GM19395 (cell line): Measurements from ENCODE around the gene STRA8.

Experiments used
- ATAC-seq: cut with Tn5 transposase; IDR thresholded peaks from one replicate; pipeline ENCODE4 v1.9.1; 2021; ENCODE audit warnings: mild to moderate bottlenecking, moderate library complexity; ENCODE audit not compliant: unreplicated experiment

Gene STRA8, protein sequence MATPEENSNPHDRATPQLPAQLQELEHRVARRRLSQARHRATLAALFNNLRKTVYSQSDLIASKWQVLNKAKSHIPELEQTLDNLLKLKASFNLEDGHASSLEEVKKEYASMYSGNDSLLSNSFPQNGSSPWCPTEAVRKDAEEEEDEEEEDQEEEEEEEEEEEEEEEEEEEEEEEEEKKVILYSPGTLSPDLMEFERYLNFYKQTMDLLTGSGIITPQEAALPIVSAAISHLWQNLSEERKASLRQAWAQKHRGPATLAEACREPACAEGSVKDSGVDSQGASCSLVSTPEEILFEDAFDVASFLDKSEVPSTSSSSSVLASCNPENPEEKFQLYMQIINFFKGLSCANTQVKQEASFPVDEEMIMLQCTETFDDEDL

GRCh38 chr7:135233570-135233969, at the start of gene STRA8:
TSS of gene STRA8 (plus strand) at chr7:135233838. CDS start at chr7:135240525, 6,687 bp downstream.
- ATAC-seq, result no peak

- no peak for ATAC-seq
These were observed 49.3 kb upstream of the STRA8 start for GRCh38 chr7:135184254-135184841.

- no peak for ATAC-seq
These were observed 48.0 kb upstream of the STRA8 start for GRCh38 chr7:135185471-135186260.

DNA sequence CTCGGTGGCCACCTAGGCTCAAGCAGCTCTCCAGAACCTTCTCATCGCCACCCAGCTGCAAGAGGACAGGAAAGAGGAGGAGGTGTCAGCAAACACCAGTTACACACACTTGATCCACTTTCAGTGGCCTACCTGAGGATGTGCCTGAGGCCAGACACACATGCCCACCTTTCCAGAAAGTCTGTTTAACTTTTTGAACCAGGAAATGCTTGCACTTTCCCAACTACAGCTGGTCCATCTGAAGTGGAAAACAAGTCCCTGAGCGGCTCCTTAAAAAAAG, 47.4 kb upstream of the STRA8 start:
- peak; percentile 4 for ATAC-seq

DNA sequence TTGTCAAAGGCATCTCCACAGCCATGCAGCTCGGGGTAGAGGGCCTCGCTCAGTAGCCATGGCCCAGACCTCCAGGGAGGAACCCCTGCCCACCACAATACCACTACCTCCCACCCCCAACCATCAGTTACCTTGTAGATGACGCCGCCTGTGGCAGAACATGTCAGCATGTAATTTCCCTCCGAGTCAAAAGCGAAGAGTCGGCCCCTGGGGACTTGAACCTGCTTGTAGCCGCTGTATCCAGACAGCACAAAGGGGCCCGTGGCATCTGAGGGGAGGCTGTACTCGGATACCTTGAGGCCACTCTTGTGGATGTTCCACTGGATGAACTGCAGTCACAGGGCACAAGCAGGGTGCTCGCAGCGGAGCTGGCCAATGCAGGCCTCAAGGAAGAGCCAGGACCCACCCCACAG, 46.8 kb upstream of the STRA8 start:
- ATAC-seq, result peak; percentile 71

GRCh38 chr7:135188298-135188984, 45.2 kb upstream of the STRA8 start:
- no peak for ATAC-seq

DNA sequence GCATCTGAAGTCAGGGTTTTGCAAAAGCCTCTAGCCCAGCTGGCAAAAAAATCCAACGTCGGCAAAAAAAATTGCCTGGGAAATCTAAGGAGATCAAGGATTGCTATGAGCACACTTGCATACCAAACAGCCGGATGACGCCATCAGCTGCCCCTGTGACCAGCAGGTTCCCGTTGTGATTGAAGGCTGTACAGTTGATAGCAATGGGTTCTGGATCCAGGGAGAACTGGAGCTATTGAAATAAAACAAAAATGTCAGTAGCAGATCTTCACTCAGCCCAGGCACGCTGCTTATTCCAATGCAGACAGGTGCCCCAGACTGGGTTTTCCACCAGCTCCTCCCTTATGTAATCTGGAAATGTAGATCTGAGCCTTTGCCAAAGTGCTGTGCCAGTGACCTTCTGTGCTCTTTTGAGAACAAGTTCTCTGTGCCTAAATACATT, 44.4 kb upstream of the STRA8 start:
- no peak for ATAC-seq

- ATAC-seq, result no peak
These were observed 43.7 kb upstream of the STRA8 start for GRCh38 chr7:135189961-135190360.

DNA sequence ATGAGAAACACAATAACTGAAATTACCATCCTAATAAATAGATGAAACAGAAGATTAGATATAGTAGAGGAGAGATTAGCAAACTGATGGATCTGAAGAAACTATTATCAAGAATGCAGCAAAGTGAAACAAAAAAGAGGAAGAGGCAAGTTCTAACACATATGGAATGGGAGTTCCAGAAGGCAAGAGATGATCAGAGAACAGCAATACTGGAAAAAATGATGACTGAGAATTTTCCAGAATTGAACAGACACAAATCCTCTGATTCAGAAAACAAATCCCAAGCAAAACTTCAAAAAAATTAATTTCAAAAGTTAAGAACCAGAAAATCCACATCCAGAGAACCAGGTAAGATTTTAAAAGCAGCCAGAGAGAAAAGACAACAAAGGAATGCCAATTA, 42.9 kb upstream of the STRA8 start:
- ATAC-seq, result no peak

DNA sequence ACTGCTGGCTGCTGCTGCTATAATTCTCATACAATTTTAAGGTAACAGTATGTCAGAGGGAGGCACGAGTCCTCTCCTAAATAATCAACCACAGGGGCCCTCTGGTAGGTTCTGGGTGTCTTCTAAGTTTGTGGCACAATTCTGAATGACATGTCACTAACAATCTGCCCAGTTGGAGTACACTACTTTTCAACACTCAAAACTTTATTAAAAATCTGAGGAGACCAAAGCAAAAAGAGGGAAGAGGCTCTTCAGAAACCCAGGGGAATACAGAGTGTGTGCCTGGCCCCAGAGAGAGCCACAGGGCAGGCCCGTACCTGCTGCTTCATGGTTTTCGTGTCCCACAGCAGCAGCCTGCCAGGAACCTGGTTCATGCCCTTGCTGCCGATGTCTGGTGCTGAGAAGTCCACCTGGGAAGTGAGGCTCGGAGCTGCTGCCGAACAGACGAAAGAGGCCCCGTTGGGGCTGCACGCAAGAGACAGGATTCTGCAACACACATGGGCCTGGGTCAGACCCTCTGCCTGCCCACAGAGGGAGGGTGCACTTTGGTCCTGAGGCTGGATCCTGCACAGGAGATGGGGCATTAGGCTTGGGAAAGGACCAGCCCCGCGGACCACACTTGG, 40.6 kb upstream of the STRA8 start:
- no peak for ATAC-seq

GRCh38 chr7:135193615-135194081, 40.0 kb upstream of the STRA8 start:
- no peak for ATAC-seq

DNA sequence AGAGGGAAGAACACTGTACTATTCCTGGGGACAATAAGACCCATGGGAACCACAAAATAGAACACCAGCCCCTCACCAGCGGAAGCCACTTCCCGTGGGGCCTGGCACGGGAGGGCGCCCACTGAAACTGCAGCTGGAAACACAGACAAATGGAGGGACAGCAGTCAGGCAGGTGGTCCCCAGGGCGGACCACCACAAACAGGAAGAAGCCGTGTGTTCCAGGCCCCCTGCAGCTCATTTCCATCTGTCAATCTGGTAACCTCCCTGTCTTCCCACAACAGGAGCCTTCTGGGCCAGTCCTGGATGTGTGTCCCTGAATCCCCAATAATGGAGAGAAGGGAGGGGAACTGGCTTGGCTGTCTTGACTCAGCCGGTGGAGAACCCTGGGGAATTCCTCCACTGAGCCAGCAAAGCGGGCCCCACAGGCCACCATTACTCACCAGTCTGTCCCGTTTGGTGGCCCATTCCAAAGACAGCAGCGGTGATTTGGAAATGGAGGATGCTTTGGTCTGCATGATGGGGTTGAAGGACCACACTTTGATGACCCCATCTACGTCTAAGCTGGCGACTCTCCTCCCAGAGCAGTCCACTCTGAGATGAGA, 39.0 kb upstream of the STRA8 start:
- ATAC-seq, result no peak

DNA sequence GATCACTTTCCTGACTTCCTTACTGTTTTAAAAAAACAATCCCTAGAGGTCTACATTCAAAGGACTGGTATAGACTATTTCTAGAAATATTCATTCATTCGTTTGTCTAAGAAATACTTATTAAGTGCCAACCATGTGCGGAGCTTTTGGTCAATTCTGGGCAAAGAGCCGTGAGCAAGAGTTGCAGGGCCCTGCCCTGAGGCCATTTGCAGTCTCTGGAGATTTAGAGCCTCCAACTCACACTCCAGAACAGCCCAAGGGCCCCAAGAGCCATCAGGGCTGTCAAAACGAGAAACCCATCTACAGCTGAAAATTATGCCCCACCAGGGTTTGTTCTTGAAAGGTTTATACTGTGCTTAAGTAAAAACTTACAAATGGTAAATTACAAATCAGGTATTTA, 38.5 kb upstream of the STRA8 start:
- ATAC-seq, result no peak

DNA sequence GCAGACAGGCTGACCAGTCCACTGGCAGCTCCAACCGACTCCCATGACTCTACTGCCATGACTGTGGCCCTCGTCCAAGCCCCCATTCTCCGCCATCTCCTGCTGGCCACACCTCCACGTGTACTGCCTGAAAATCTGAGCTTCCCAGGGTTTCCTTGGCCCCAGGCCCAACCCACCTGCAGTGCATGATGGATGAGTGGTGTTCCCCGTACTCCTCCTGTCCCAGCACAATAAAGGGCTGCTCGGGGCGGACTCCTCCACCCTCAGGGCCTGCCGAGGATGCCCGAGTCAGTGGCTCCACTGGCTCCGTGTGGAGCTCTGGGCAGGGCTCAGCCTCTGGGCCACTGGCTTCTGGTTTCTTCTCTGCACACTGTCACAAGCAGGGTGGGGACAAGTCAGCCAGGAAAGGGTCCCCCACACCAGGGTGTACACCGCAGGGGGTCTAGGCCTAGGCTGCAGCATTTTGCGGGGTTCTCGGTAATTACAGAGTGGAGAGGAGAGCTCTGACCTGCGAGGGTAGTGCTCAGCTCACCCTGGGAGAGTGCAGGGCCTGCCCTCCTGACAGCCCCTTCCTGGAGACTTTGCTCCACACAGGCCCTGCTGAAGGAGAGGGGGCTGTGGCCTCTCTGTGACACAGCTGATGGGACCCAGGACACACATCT, 37.5 kb upstream of the STRA8 start:
- no peak for ATAC-seq

DNA sequence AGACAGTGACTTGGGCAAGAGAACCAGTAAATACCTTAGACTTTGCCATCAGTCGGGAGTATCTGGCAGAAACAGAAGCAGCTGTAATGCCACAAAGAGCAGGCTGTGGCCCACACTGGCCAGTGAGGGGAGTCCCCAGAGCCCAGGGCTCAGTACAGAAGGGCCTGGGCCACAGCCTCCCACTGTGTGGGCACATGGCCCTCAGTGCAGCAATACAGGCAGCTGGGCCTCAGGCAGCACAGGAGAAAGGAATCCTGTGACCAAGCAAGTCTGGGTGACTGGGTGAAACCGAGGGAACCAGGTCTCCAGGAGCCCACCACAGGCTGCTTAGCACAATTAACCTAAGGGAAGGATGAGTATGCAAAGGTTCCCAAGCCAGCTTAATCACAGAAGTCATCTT, 36.3 kb upstream of the STRA8 start:
- no peak for ATAC-seq

GRCh38 chr7:135197906-135198655, 35.6 kb upstream of the STRA8 start:
- no peak for ATAC-seq

DNA sequence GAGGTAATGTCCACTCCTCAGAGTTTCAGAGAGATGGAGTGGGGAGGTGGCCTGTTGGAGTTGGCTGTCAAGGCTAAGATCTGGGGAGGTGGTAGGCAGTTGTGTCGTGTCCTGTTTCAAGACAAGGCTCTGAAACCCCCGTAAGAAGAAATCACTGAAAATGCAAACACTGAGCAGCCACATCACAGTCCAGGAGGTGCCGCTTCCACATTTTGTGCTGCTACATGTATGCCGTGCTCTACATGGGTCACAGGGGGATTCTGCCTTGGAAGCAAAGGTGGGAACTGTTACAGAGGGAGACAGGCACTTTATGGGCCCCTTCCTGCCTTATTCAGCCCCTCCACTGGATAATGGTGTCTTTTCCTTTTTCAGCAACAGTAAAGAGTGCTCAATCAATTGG, 34.2 kb upstream of the STRA8 start:
- no peak for ATAC-seq

- ATAC-seq, result no peak
These were observed 32.8 kb upstream of the STRA8 start for GRCh38 chr7:135200821-135201331.

- no peak for ATAC-seq
These were observed 32.3 kb upstream of the STRA8 start for GRCh38 chr7:135201350-135201749.
